ENCODE measurements around the gene USP37.

Gene USP37

GRCh38 chr2:218428846-218429558, 139.1 kb downstream of the USP37 start:
- DNase-seq = no peak

- DNase-seq = no peak
Observed at GRCh38 chr2:218427741-218428140, 140.4 kb downstream of the USP37 start.

GRCh38 chr2:218425531-218425930, 142.6 kb downstream of the USP37 start:
- no peak for DNase-seq

- no peak for DNase-seq
Observed at GRCh38 chr2:218423584-218423983, 144.6 kb downstream of the USP37 start.

GRCh38 chr2:218422403-218423086, 145.6 kb downstream of the USP37 start:
- no peak for DNase-seq

GRCh38 chr2:218421027-218421426, 147.1 kb downstream of the USP37 start:
- DNase-seq = no peak

- no peak for DNase-seq
Observed at GRCh38 chr2:218419630-218420216, 148.4 kb downstream of the USP37 start.

- DNase-seq = no peak
Observed at GRCh38 chr2:218418717-218419458, 149.3 kb downstream of the USP37 start, which contains the start of gene VIL1. VIL1 (plus strand) TSS chr2:218419123; CDS start chr2:218423779, 4,656 bp downstream.

GRCh38 chr2:218418321-218418716, 149.8 kb downstream of the USP37 start:
- DNase-seq = no peak

- no peak for DNase-seq
Observed at GRCh38 chr2:218407717-218408116, 160.4 kb downstream of the USP37 start.

- DNase-seq = no peak
Observed at GRCh38 chr2:218406949-218407618, 161.1 kb downstream of the USP37 start.

GRCh38 chr2:218406209-218406948, 161.8 kb downstream of the USP37 start:
- peak; percentile 63 for DNase-seq

- no peak for DNase-seq
Observed at GRCh38 chr2:218405746-218406208, 162.4 kb downstream of the USP37 start.

GRCh38 chr2:218405086-218405745, 162.9 kb downstream of the USP37 start:
- DNase-seq = no peak

- no peak for DNase-seq
Observed at GRCh38 chr2:218404351-218405085, 163.6 kb downstream of the USP37 start.

GRCh38 chr2:218403810-218404209, 164.3 kb downstream of the USP37 start:
- no peak for DNase-seq

GRCh38 chr2:218402911-218403411, 165.2 kb downstream of the USP37 start:
- DNase-seq = no peak

GRCh38 chr2:218402491-218402901, 165.7 kb downstream of the USP37 start:
- no peak for DNase-seq

GRCh38 chr2:218401890-218402289, 166.3 kb downstream of the USP37 start:
- no peak for DNase-seq
